DND-41 (cell line): ENCODE results near the gene LOXL3.

ENCODE experiments used
- ATAC-seq: fragments of 200-7000 bp; cut with Tn5 transposase; 3 replicates; pipeline ENCODE4 v1.9.1; 2021; ENCODE audit warnings: low read depth; ENCODE audit not compliant: insufficient read depth
- DNase-seq: peaks from one replicate; pipeline ENCODE4 v3.0.0-alpha.2; 2020
- H2AFZ ChIP-seq: 2 replicates; pipeline ENCODE4 v1.6.0; 2012; ENCODE audit warnings: low read depth, low read length
- H3K27ac ChIP-seq: 2 replicates; pipeline ENCODE4 v1.5.1; 2012; ENCODE audit warnings: low read length, inconsistent platforms
- H3K27me3 ChIP-seq: fragments of 200-600 bp; sonication (generic); 2 replicates; pipeline ENCODE4 v1.6.0; 2012; ENCODE audit warnings: low read length, mild to moderate bottlenecking, inconsistent platforms; ENCODE audit not compliant: insufficient read depth, poor library complexity
- H3K36me3 ChIP-seq: 2 replicates; pipeline ENCODE4 v1.5.1; 2012; ENCODE audit warnings: low read length, inconsistent platforms; ENCODE audit not compliant: insufficient read depth
- H3K4me1 ChIP-seq: 2 replicates; pipeline ENCODE4 v1.5.1; 2012; ENCODE audit warnings: mild to moderate bottlenecking, low read length; ENCODE audit not compliant: insufficient read depth
- H3K4me2 ChIP-seq: 2 replicates; pipeline ENCODE4 v1.6.0; 2012; ENCODE audit warnings: mild to moderate bottlenecking, moderate library complexity, low read length, inconsistent platforms; ENCODE audit not compliant: insufficient read depth
- H3K4me3 ChIP-seq, 2 experiments: fragments of 200-600 bp in 1 of 2; shearing (Covaris generic) in 1 of 2; 2 replicates each; pipeline ENCODE4 v1.5.1; 2012 to 2016; ENCODE audit warnings: inconsistent platforms in 2 of 2, low read length in 2 of 2, mild to moderate bottlenecking in 2 of 2, low read depth in 1 of 2, moderate library complexity in 1 of 2
- H3K79me2 ChIP-seq: 2 replicates; pipeline ENCODE4 v1.6.0; 2012; ENCODE audit warnings: low read length, inconsistent platforms; ENCODE audit not compliant: insufficient read depth
- H3K9ac ChIP-seq: 2 replicates; pipeline ENCODE4 v1.6.0; 2012; ENCODE audit warnings: low read depth, mild to moderate bottlenecking, inconsistent platforms, low read length, moderate library complexity
- H3K9me3 ChIP-seq: 2 replicates; pipeline ENCODE4 v1.5.1; 2012; ENCODE audit warnings: low read length, moderate library complexity, mild to moderate bottlenecking, inconsistent platforms; ENCODE audit not compliant: insufficient read depth, severe bottlenecking
- H4K20me1 ChIP-seq: 2 replicates; pipeline ENCODE4 v1.6.0; 2012; ENCODE audit warnings: low read length; ENCODE audit not compliant: insufficient read depth
- CTCF ChIP-seq: IDR thresholded peaks from 2 replicates; pipeline ENCODE4 v1.5.1; 2012; ENCODE audit warnings: borderline replicate concordance, low read length, moderate library complexity, mild to moderate bottlenecking; ENCODE audit not compliant: poor library complexity, severe bottlenecking; ENCODE audit errors: extremely low read depth
- EZH2 ChIP-seq: IDR thresholded peaks from 3 replicates; pipeline ENCODE4 v1.6.1; 2012; ENCODE audit warnings: borderline replicate concordance, low read depth, mild to moderate bottlenecking, moderate library complexity, low read length, inconsistent platforms; ENCODE audit not compliant: severe bottlenecking

Gene LOXL3

GRCh38 chr2:74560591-74560990 lies 6.8 kb upstream of the LOXL3 start:
- H3K4me2 ChIP-seq: no peak overlapping the region
- H3K79me2 ChIP-seq: peaks cover 3% of the 10 kb centered on the region; the same call in 1 of the 2 replicates
- no peak overlapping the region for H3K27ac ChIP-seq
- peaks cover 9% of the 10 kb centered on the region for H3K27me3 ChIP-seq
- H3K9ac ChIP-seq: no peak overlapping the region
- no peak overlapping the region for H2AFZ ChIP-seq
- 0 out of 3 replicates have a peak, but pooled peaks have one; percentile 6 for ATAC-seq
- no peak overlapping the region for H3K4me3 ChIP-seq
- no peak for DNase-seq
- peaks cover 10% of the 10 kb centered on the region; the same call in 1 of the 2 replicates for H4K20me1 ChIP-seq
- no peak for TF ChIP-seq EZH2
- H3K36me3 ChIP-seq: peaks cover 11% of the 10 kb centered on the region
- H3K4me1 ChIP-seq: peaks cover 6% of the 10 kb centered on the region
- no peaks in the 10 kb centered on the region for H3K9me3 ChIP-seq

GRCh38 chr2:74559912-74560311 lies 6.2 kb upstream of the LOXL3 start:
- Histone ChIP-seq H4K20me1 (peaks cover 14% of the 10 kb centered on the region; the same call in 1 of the 2 replicates), H3K36me3 (peaks cover 11% of the 10 kb centered on the region), H3K4me3 (no peak overlapping the region), H3K9ac (no peak overlapping the region), H3K27ac (no peak overlapping the region), H3K27me3 (peaks cover 9% of the 10 kb centered on the region), H2AFZ (no peak overlapping the region), H3K4me2 (no peak overlapping the region), H3K9me3 (no peaks in the 10 kb centered on the region), H3K79me2 (peaks cover 9% of the 10 kb centered on the region), H3K4me1 (peaks cover 13% of the 10 kb centered on the region)
- TF ChIP-seq EZH2 (no peak), CTCF (no peak)
- ATAC-seq (no peak), DNase-seq (no peak)

GRCh38 chr2:74558284-74559230 lies 4.8 kb upstream of the LOXL3 start:
- DNase-seq: no peak
- H3K4me1 ChIP-seq: peaks cover 20% of the 10 kb centered on the region
- H2AFZ ChIP-seq: no peak overlapping the region
- H3K4me2 ChIP-seq: no peak overlapping the region
- H3K9ac ChIP-seq: no peak overlapping the region
- H3K4me3 ChIP-seq: no peak overlapping the region
- H3K9me3 ChIP-seq: no peaks in the 10 kb centered on the region
- no peak overlapping the region for H3K27ac ChIP-seq
- TF ChIP-seq CTCF (no peak), EZH2 (no peak)
- peaks cover 13% of the 10 kb centered on the region for H3K79me2 ChIP-seq
- peaks cover 9% of the 10 kb centered on the region for H3K27me3 ChIP-seq
- no peak for ATAC-seq
- peaks cover 11% of the 10 kb centered on the region for H3K36me3 ChIP-seq
- H4K20me1 ChIP-seq: peaks cover 14% of the 10 kb centered on the region; the same call in 1 of the 2 replicates

GRCh38 chr2:74556831-74557370 lies 3.2 kb upstream of the LOXL3 start:
- Histone ChIP-seq H3K27me3 (peaks cover 7% of the 10 kb centered on the region), H3K9me3 (no peaks in the 10 kb centered on the region), H3K36me3 (peaks cover 11% of the 10 kb centered on the region), H2AFZ (no peak overlapping the region), H3K27ac (no peak overlapping the region), H3K79me2 (peaks cover 13% of the 10 kb centered on the region), H3K4me3 (no peak overlapping the region), H3K4me1 (peaks cover 22% of the 10 kb centered on the region), H4K20me1 (peaks cover 14% of the 10 kb centered on the region; the same call in 1 of the 2 replicates), H3K9ac (no peak overlapping the region), H3K4me2 (no peak overlapping the region)
- TF ChIP-seq EZH2: no peak
- no peak for TF ChIP-seq CTCF
- DNase-seq: no peak
- ATAC-seq: no peak
